SK-N-SH (cell line): ENCODE results near the gene TRIM16. TPM values are rescaled to one million over a fixed set of nuclear protein-coding genes. Genes with fewer than 3 reads are reported as not detected.
"Not testable (repeated sequence)": the region's sequence is repeated elsewhere in the genome, so short reads cannot be mapped to it uniquely, and the experiment has no call there.

Experiments used
- CTCF ChIA-PET: fragments of 300-600, 350-600 bp; formaldehyde crosslinking; extraction: SDS; loops from one replicate; lab custom pipeline; 2021; lab: Yijun Ruan, JAX
- POLR2A ChIA-PET: fragments of 350-600 bp; sonication (Branson Sonifier 250); formaldehyde crosslinking; extraction: SDS; loops from one replicate; lab custom pipeline; 2020; ENCODE audit warnings: antibody characterized with exemption, inconsistent platforms; lab: Yijun Ruan, JAX
- DNase-seq: peaks from one replicate; pipeline ENCODE4 v3.0.0; 2012
- H2AFZ ChIP-seq: fragments of 200-600 bp; sonication (generic); 2 replicates; pipeline ENCODE4 v1.8.1; 2016; ENCODE audit warnings: antibody characterized with exemption, mild to moderate bottlenecking, low read depth
- H3F3A ChIP-seq: fragments of 200-600 bp; sonication (generic); replicated peaks from 2 replicates; pipeline ENCODE3; 2016; ENCODE audit warnings: antibody characterized with exemption, mild to moderate bottlenecking; ENCODE audit not compliant: insufficient read depth
- H3K27ac ChIP-seq, 2 experiments: fragments of 200-500 bp in 1 of 2; fragments of 200-600 bp in 1 of 2; sonication (Bioruptor generic) in 1 of 2; sonication (generic), shearing (Covaris generic) in 1 of 2; 2 replicates each; pipeline versions ENCODE4 v1.5.1 to v1.6.1; 2014 to 2016; ENCODE audit warnings: low read depth in 2 of 2, inconsistent platforms in 1 of 2, low read length in 1 of 2, mild to moderate bottlenecking in 1 of 2, mixed read lengths in 1 of 2
- H3K27me3 ChIP-seq: fragments of 200-600 bp; sonication (generic), shearing (Covaris generic); 2 replicates; pipeline ENCODE4 v1.6.1; 2016; ENCODE audit warnings: mixed run types; ENCODE audit not compliant: insufficient read depth
- H3K36me3 ChIP-seq, 2 experiments: fragments of 200-500 bp in 1 of 2; fragments of 200-600 bp in 1 of 2; sonication (Bioruptor generic) in 1 of 2; sonication (generic) in 1 of 2; replicated peaks in 1 of 2; 2 replicates each; pipeline versions ENCODE3 to v1.5.1; 2014 to 2016; ENCODE audit warnings: low read length in 1 of 2, mild to moderate bottlenecking in 1 of 2; ENCODE audit not compliant: insufficient read depth in 2 of 2, control insufficient read depth in 1 of 2
- H3K4me1 ChIP-seq, 2 experiments: fragments of 200-500 bp in 1 of 2; fragments of 200-600 bp in 1 of 2; sonication (Bioruptor generic) in 1 of 2; sonication (generic), shearing (Covaris generic) in 1 of 2; 2 replicates each; pipeline versions ENCODE4 v1.5.1 to v1.6.1; 2014 to 2016; ENCODE audit warnings: low read depth in 1 of 2, low read length in 1 of 2, mixed run types in 1 of 2; ENCODE audit not compliant: insufficient read depth in 2 of 2, control insufficient read depth in 1 of 2
- H3K4me2 ChIP-seq: fragments of 200-600 bp; sonication (generic), shearing (Covaris generic); 2 replicates; pipeline ENCODE4 v1.6.1; 2017; ENCODE audit warnings: mixed run types
- H3K4me3 ChIP-seq, 2 experiments: fragments of 200-500 bp in 1 of 2; fragments of 200-600 bp in 1 of 2; sonication (Bioruptor generic) in 1 of 2; sonication (generic), shearing (Covaris generic) in 1 of 2; 2 replicates each; pipeline versions ENCODE4 v1.5.1 to v1.8.1; 2014 to 2016; ENCODE audit warnings: low read depth in 2 of 2, inconsistent platforms in 1 of 2, low read length in 1 of 2, mild to moderate bottlenecking in 1 of 2, mixed read lengths in 1 of 2, moderate library complexity in 1 of 2
- H3K79me2 ChIP-seq: fragments of 200-600 bp; sonication (generic); 2 replicates; pipeline ENCODE4 v1.8.1; 2017; ENCODE audit warnings: mild to moderate bottlenecking; ENCODE audit not compliant: insufficient read depth
- H3K9ac ChIP-seq: fragments of 200-600 bp; sonication (generic); 2 replicates; pipeline ENCODE4 v1.6.1; 2017; ENCODE audit warnings: mixed run types
- H3K9me2 ChIP-seq: fragments of 200-600 bp; sonication (generic); 2 replicates; pipeline ENCODE4 v1.6.1; 2017; ENCODE audit warnings: mixed run types
- H3K9me3 ChIP-seq: fragments of 200-600 bp; sonication (generic); 2 replicates; pipeline ENCODE4 v1.6.1; 2017; ENCODE audit warnings: mixed run types, mild to moderate bottlenecking, moderate library complexity
- H4K20me1 ChIP-seq: fragments of 200-600 bp; sonication (generic); 2 replicates; pipeline ENCODE4 v1.6.1; 2017; ENCODE audit warnings: mild to moderate bottlenecking, mixed run types; ENCODE audit not compliant: insufficient read depth
- CHD2 ChIP-seq: fragments of 150-350 bp; IDR thresholded peaks from 2 replicates; pipeline ENCODE4 v1.6.1; 2018; ENCODE audit warnings: low read length; ENCODE audit not compliant: partially characterized antibody
- GABPA ChIP-seq: IDR thresholded peaks from 2 replicates; pipeline ENCODE4 v1.4.0; 2012; ENCODE audit warnings: low read depth, mild to moderate bottlenecking
- MXI1 ChIP-seq: IDR thresholded peaks from 2 replicates; pipeline ENCODE4 v1.6.1; 2012; ENCODE audit warnings: mild to moderate bottlenecking, low read depth, low read length, improper control_type of control experiment
- NRF1 ChIP-seq: IDR thresholded peaks from 2 replicates; pipeline ENCODE4 v1.6.1; 2012; ENCODE audit warnings: low read depth, mild to moderate bottlenecking, low read length
- POLR2AphosphoS5 ChIP-seq: IDR thresholded peaks from 2 replicates; pipeline ENCODE4 v1.6.1; 2012; ENCODE audit warnings: low read depth, low read length
- RFX5 ChIP-seq: IDR thresholded peaks from 2 replicates; pipeline ENCODE4 v1.6.1; 2012; ENCODE audit warnings: mild to moderate bottlenecking, improper control_type of control experiment, low read length
- TEAD4 ChIP-seq: IDR thresholded peaks from 2 replicates; pipeline ENCODE4 v1.4.0; 2012; ENCODE audit warnings: mild to moderate bottlenecking, borderline replicate concordance; ENCODE audit not compliant: insufficient read depth
- WGBS: methylation state at CpG from one replicate; pipeline ENCODE4 v1.1.6; 2017; ENCODE audit warnings: low lambda C conversion rate; 5-methylcytosine and 5-hydroxymethylcytosine counted together
- polyA plus RNA-seq, 3 experiments: library from polyadenylated mRNA; depleted of rRNA; stranded (reverse); fragments of >200 nt; gene quantifications; 2 replicates each; pipeline ENCODE4 v1.2.3, GENCODE V29; 2012
- TF ChIP-seq, protein P1 (sequence below): fragments of 200-600 bp; sonication (generic); IDR thresholded peaks from 2 replicates; pipeline ENCODE4 v1.6.1; 2017; ENCODE audit warnings: antibody characterized with exemption, mild to moderate bottlenecking, moderate library complexity
- TF ChIP-seq, protein P2 (sequence below): fragments of 150-350 bp; IDR thresholded peaks from 2 replicates; pipeline ENCODE4 v1.6.1; 2016; ENCODE audit warnings: mild to moderate bottlenecking, low read depth, low read length
- TF ChIP-seq, protein P3 (sequence below): IDR thresholded peaks from 2 replicates; pipeline ENCODE4 v1.6.1; 2012; ENCODE audit warnings: mild to moderate bottlenecking, low read depth, low read length, moderate library complexity

The TRIM16 gene
- polyA plus RNA-seq, 1 of the 3 experiments (the other 2 are of a cell fraction) = 24.8 TPM

DNA sequence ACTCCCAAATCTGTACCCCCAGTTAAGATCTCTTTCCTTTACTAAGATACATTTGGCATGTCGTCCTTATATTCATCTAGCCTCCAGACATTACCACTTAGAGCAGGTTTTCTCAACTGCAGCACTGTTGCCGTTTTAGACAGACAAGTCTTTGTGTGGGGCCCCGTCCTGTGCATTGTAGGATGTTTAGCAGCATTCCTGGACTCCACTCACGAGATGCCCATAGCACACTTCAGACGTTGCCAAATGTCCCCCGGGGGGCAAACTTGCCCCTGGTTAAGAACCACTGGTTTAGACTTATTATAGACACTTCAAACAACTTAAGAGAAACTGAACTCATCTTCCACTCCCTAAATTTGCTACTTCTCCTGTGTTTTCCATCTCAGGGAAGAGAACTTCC is 8.1 kb downstream of the TRIM16 start:
- POLR2A ChIA-PET, H3F3A ChIP-seq, H3K9me2 ChIP-seq, H3K27me3 ChIP-seq, H3K9me3 ChIP-seq, H3K9ac ChIP-seq, H4K20me1 ChIP-seq, H3K4me1 ChIP-seq, H3K4me3 ChIP-seq, H3K79me2 ChIP-seq, CTCF ChIA-PET, H3K4me2 ChIP-seq, H3K27ac ChIP-seq, H2AFZ ChIP-seq, DNase-seq: not testable (repeated sequence)
- 84% methylated on average over 6 of the region's 6 CpGs for WGBS
- peaks cover 6 to 10% of the 10 kb centered on the region in 2 experiments for H3K36me3 ChIP-seq

DNA sequence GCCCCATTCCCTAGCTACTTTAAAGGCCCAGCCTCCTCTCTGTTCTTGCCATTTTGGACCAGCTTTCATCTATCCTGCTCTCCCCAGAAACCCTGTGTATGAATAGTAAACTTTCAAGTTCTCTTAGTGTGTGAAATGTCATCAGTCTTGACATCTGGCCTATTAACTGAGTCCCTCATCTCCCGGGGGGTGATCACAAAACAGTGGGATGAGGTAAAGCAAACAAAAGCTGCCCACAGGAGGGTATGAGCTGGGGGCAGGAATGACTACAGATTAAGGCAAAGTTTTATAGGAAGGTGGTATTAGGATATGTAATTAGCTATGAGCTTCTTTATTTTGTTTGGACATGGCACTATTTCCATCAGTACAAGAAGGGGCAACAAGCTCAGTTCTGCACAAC is 9.5 kb downstream of the TRIM16 start:
- DNase-seq, H2AFZ ChIP-seq, H3F3A ChIP-seq, H3K4me2 ChIP-seq, H3K79me2 ChIP-seq, H3K4me3 ChIP-seq, H3K9me3 ChIP-seq, H3K27me3 ChIP-seq, H3K4me1 ChIP-seq, POLR2A ChIA-PET, CTCF ChIA-PET, H3K9me2 ChIP-seq, H3K9ac ChIP-seq, H3K27ac ChIP-seq, H4K20me1 ChIP-seq: not testable (repeated sequence)
- H3K36me3 ChIP-seq = peaks cover 6 to 10% of the 10 kb centered on the region in 2 experiments
- 100% methylated on average over 1 of the region's 1 CpG for WGBS

DNA sequence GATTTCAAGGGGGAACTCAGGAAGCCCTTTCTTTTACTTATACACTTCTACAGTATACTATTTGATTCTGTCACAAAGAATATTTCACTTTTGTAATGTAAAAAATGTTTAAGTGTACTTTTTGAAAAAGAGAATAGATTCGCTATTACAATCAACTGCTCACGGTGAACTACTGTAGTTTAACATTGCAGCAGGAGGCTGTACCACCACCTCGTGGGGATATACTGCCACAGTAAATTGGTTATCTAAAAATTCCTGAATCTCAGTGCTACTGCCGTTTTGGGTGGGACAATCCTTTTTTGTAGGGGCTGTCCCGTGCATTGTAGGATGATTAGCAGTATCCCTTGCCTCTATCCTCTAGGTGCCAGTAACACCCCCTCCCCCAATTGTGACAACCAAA is 14.6 kb downstream of the TRIM16 start:
- CTCF ChIA-PET, POLR2A ChIA-PET, H3K9ac ChIP-seq, H3K27ac ChIP-seq, H3K9me3 ChIP-seq, H3K79me2 ChIP-seq, H3K9me2 ChIP-seq, H3F3A ChIP-seq, H3K4me3 ChIP-seq, H2AFZ ChIP-seq, H3K4me1 ChIP-seq, H3K27me3 ChIP-seq, H4K20me1 ChIP-seq, DNase-seq, H3K4me2 ChIP-seq, H3K36me3 ChIP-seq: not testable (repeated sequence)
- 89% methylated on average over 3 of the region's 5 CpGs for WGBS

DNA sequence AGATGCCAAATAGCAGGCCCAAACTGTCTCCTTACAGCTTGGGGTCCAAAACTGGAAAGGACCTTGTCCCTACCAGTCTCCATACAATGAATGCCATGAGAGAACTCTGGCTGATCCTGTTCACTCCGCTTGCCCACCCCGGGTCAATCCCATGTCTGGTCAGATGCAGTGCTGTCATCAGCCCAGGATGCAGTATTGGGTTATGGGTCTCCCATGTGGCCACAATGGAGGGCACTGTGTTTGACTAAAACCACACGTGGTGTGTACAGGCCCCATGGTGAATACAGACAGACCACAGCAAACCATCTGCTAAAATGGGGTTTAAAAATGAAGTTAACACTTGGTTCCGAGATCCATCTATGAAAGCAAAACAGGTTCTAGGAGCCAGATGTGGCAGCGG is 20.4 kb downstream of the TRIM16 start:
- POLR2A ChIA-PET = no interaction called here
- WGBS = 95% methylated on average over 5 of the region's 5 CpGs
- H4K20me1 ChIP-seq = no peaks in the 10 kb centered on the region
- TF ChIP-seq, protein P1, sequence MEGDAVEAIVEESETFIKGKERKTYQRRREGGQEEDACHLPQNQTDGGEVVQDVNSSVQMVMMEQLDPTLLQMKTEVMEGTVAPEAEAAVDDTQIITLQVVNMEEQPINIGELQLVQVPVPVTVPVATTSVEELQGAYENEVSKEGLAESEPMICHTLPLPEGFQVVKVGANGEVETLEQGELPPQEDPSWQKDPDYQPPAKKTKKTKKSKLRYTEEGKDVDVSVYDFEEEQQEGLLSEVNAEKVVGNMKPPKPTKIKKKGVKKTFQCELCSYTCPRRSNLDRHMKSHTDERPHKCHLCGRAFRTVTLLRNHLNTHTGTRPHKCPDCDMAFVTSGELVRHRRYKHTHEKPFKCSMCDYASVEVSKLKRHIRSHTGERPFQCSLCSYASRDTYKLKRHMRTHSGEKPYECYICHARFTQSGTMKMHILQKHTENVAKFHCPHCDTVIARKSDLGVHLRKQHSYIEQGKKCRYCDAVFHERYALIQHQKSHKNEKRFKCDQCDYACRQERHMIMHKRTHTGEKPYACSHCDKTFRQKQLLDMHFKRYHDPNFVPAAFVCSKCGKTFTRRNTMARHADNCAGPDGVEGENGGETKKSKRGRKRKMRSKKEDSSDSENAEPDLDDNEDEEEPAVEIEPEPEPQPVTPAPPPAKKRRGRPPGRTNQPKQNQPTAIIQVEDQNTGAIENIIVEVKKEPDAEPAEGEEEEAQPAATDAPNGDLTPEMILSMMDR = no peak
- no peak for TF ChIP-seq GABPA
- no peak for TF ChIP-seq RFX5
- TF ChIP-seq NRF1 = no peak
- no peak for TF ChIP-seq POLR2AphosphoS5
- TF ChIP-seq, protein P2, sequence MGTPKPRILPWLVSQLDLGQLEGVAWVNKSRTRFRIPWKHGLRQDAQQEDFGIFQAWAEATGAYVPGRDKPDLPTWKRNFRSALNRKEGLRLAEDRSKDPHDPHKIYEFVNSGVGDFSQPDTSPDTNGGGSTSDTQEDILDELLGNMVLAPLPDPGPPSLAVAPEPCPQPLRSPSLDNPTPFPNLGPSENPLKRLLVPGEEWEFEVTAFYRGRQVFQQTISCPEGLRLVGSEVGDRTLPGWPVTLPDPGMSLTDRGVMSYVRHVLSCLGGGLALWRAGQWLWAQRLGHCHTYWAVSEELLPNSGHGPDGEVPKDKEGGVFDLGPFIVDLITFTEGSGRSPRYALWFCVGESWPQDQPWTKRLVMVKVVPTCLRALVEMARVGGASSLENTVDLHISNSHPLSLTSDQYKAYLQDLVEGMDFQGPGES = no peak
- no peak for TF ChIP-seq MXI1
- no peak for TF ChIP-seq CHD2
- TF ChIP-seq, protein P3, sequence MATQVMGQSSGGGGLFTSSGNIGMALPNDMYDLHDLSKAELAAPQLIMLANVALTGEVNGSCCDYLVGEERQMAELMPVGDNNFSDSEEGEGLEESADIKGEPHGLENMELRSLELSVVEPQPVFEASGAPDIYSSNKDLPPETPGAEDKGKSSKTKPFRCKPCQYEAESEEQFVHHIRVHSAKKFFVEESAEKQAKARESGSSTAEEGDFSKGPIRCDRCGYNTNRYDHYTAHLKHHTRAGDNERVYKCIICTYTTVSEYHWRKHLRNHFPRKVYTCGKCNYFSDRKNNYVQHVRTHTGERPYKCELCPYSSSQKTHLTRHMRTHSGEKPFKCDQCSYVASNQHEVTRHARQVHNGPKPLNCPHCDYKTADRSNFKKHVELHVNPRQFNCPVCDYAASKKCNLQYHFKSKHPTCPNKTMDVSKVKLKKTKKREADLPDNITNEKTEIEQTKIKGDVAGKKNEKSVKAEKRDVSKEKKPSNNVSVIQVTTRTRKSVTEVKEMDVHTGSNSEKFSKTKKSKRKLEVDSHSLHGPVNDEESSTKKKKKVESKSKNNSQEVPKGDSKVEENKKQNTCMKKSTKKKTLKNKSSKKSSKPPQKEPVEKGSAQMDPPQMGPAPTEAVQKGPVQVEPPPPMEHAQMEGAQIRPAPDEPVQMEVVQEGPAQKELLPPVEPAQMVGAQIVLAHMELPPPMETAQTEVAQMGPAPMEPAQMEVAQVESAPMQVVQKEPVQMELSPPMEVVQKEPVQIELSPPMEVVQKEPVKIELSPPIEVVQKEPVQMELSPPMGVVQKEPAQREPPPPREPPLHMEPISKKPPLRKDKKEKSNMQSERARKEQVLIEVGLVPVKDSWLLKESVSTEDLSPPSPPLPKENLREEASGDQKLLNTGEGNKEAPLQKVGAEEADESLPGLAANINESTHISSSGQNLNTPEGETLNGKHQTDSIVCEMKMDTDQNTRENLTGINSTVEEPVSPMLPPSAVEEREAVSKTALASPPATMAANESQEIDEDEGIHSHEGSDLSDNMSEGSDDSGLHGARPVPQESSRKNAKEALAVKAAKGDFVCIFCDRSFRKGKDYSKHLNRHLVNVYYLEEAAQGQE = no peak
- no peak for TF ChIP-seq TEAD4

More for the DNA sequence above, 20.4 kb downstream of the TRIM16 start:
- H3K9me3 ChIP-seq = no peaks in the 10 kb centered on the region
- H3K9ac ChIP-seq = no peak overlapping the region
- peaks cover 0 to 4% of the 10 kb centered on the region in 2 experiments; a peak in 1 of 4 replicates for H3K4me1 ChIP-seq
- H3K4me3 ChIP-seq = no peak overlapping the region
- H3K4me2 ChIP-seq = no peak overlapping the region
- no peaks in the 10 kb centered on the region for H3K27me3 ChIP-seq
- CTCF ChIA-PET = no interaction called here
- H3F3A ChIP-seq = no peaks in the 10 kb centered on the region
- H3K36me3 ChIP-seq = peaks cover 3 to 23% of the 10 kb centered on the region in 2 experiments
- H3K9me2 ChIP-seq = no peaks in the 10 kb centered on the region
- no peak overlapping the region for H2AFZ ChIP-seq
- no peaks in the 10 kb centered on the region for H3K79me2 ChIP-seq
- no peak overlapping the region for H3K27ac ChIP-seq
- no peak for DNase-seq
